Endothelial cell of umbilical vein (primary cell): ENCODE data around the gene GABRQ. TPM values are rescaled to one million over a fixed set of nuclear protein-coding genes. Genes with fewer than 3 reads are reported as not detected.

Experiments used
- BruUV-seq: library from RNA; stranded (reverse); fragments of 400-500 nt; replicated peaks from 2 replicates; lab custom pipeline; 2021; lab: Mats Ljungman, UMichigan
- CTCF ChIA-PET: fragments of 300-600, 350-600 bp; sonication (Branson Sonifier 250); formaldehyde crosslinking; loops from one replicate; lab custom pipeline; 2021; ENCODE audit warnings: antibody characterized with exemption, inconsistent platforms; lab: Charles Lee
- POLR2A ChIA-PET: fragments of 300-600, 350-600 bp; sonication (Branson Sonifier 250); formaldehyde crosslinking; loops from one replicate; lab custom pipeline; 2021; ENCODE audit warnings: antibody characterized with exemption, inconsistent platforms; lab: Charles Lee
- DNase-seq: peaks from one replicate; pipeline ENCODE4 v3.0.0-alpha.2; 2011; ENCODE audit warnings: low read depth, low spot score
- FAIRE-seq: peaks from 2 replicates; lab custom pipeline; 2011; peaks lifted over from hg19 to GRCh38; lab: Jason Lieb, UNC
- H2AFZ ChIP-seq: 2 replicates; pipeline ENCODE4 v1.6.0; 2012; ENCODE audit warnings: low read depth, low read length, control low read depth, inconsistent platforms
- H3K27ac ChIP-seq: 2 replicates; pipeline ENCODE4 v1.5.1; 2011; ENCODE audit warnings: low read depth, mild to moderate bottlenecking, control low read depth, low read length, moderate library complexity; ENCODE audit not compliant: insufficient read depth
- H3K27me3 ChIP-seq, 2 experiments: 2 replicates each; pipeline versions ENCODE4 v1.6.0 to v1.6.1; 2011; ENCODE audit warnings: low read length in 2 of 2, mixed read lengths in 1 of 2; ENCODE audit not compliant: control insufficient read depth in 2 of 2, insufficient read depth in 2 of 2
- H3K36me3 ChIP-seq, 2 experiments: 2 replicates in 1 of 2; 3 replicates in 1 of 2; pipeline ENCODE4 v1.5.1; 2011; ENCODE audit warnings: low read length in 2 of 2, mild to moderate bottlenecking in 1 of 2, moderate library complexity in 1 of 2; ENCODE audit not compliant: control insufficient read depth in 2 of 2, insufficient read depth in 2 of 2; ENCODE audit errors: extremely low read depth in 1 of 2
- H3K4me1 ChIP-seq: 3 replicates; pipeline ENCODE4 v1.5.1; 2011; ENCODE audit warnings: mild to moderate bottlenecking, low read length; ENCODE audit not compliant: control insufficient read depth, insufficient read depth; ENCODE audit errors: extremely low read depth
- H3K4me2 ChIP-seq: 2 replicates; pipeline ENCODE4 v1.6.1; 2011; ENCODE audit warnings: low read length, control low read depth, mixed read lengths; ENCODE audit not compliant: insufficient read depth
- H3K4me3 ChIP-seq, 3 experiments: fragments of 200-600 bp in 1 of 3; sonication (generic), shearing (Covaris generic) in 1 of 3; replicated peaks in 1 of 3; 2 replicates each; pipeline ENCODE4 v1.5.1; 2011 to 2016; ENCODE audit warnings: control low read depth in 3 of 3, low read length in 3 of 3, mild to moderate bottlenecking in 2 of 3, inconsistent platforms in 1 of 3, low read depth in 1 of 3, moderate library complexity in 1 of 3; ENCODE audit not compliant: insufficient read depth in 1 of 3
- H3K79me2 ChIP-seq: 2 replicates; pipeline ENCODE4 v1.6.0; 2012; ENCODE audit warnings: low read length, inconsistent platforms; ENCODE audit not compliant: control insufficient read depth, insufficient read depth
- H3K9ac ChIP-seq: replicated peaks from 2 replicates; pipeline ENCODE3; 2011; ENCODE audit warnings: low read length, control low read depth; ENCODE audit not compliant: insufficient read depth; ENCODE audit errors: extremely low read depth
- H3K9me1 ChIP-seq: replicated peaks from 3 replicates; pipeline ENCODE4 v1.6.0; 2011; ENCODE audit warnings: mild to moderate bottlenecking, low read length; ENCODE audit not compliant: control insufficient read depth, insufficient read depth; ENCODE audit errors: extremely low read depth
- H3K9me3 ChIP-seq: replicated peaks from 2 replicates; pipeline ENCODE4 v1.5.1; 2012; ENCODE audit warnings: low read length, inconsistent platforms; ENCODE audit not compliant: control insufficient read depth, insufficient read depth
- H4K20me1 ChIP-seq: replicated peaks from 2 replicates; pipeline ENCODE3; 2011; ENCODE audit warnings: mild to moderate bottlenecking, low read length; ENCODE audit not compliant: control insufficient read depth, insufficient read depth; ENCODE audit errors: extremely low read depth
- CTCF ChIP-seq, 2 donors: IDR thresholded peaks; 1 replicate in 1 of 2; 2 replicates in 1 of 2; pipeline ENCODE4 v1.5.1; 2011; ENCODE audit warnings: low read length in 2 of 2, mild to moderate bottlenecking in 2 of 2, moderate library complexity in 2 of 2, control low read depth in 1 of 2, inconsistent platforms in 1 of 2, low read depth in 1 of 2; ENCODE audit not compliant: insufficient read depth in 1 of 2; ENCODE audit errors: extremely low read depth in 1 of 2
- EZH2 ChIP-seq: IDR thresholded peaks from 2 replicates; pipeline ENCODE4 v1.6.1; 2012; ENCODE audit warnings: borderline replicate concordance, low read depth, mild to moderate bottlenecking, moderate library complexity, low read length, inconsistent platforms; ENCODE audit not compliant: severe bottlenecking
- FOS ChIP-seq: IDR thresholded peaks from 2 replicates; pipeline ENCODE4 v1.6.1; 2011; ENCODE audit warnings: mild to moderate bottlenecking, low read length, moderate library complexity, borderline replicate concordance; ENCODE audit not compliant: insufficient read depth
- GATA2 ChIP-seq: IDR thresholded peaks from 2 replicates; pipeline ENCODE4 v1.7.0; 2011; ENCODE audit warnings: low read depth, mild to moderate bottlenecking, moderate library complexity, mixed read lengths, low read length; ENCODE audit not compliant: insufficient read length, insufficient read depth
- JUN ChIP-seq: IDR thresholded peaks from 2 replicates; pipeline ENCODE4 v1.6.1; 2011; ENCODE audit warnings: borderline replicate concordance, low read depth; ENCODE audit not compliant: insufficient read length, insufficient read depth
- MAX ChIP-seq: IDR thresholded peaks from 2 replicates; pipeline ENCODE4 v1.6.1; 2011; ENCODE audit not compliant: insufficient read depth, insufficient read length
- MYC ChIP-seq: IDR thresholded peaks from one replicate; pipeline ENCODE4 v1.6.1; 2011; ENCODE audit warnings: mild to moderate bottlenecking, low read depth, low read length
- POLR2A ChIP-seq: IDR thresholded peaks from 2 replicates; pipeline ENCODE4 v1.6.1; 2012; ENCODE audit warnings: low read depth, mild to moderate bottlenecking, control low read depth, low read length
- POLR2AphosphoS5 ChIP-seq: IDR thresholded peaks from 2 replicates; pipeline ENCODE4 v1.6.1; 2012; ENCODE audit warnings: low read depth, mild to moderate bottlenecking, control low read depth, low read length, moderate library complexity; ENCODE audit not compliant: insufficient read depth
- dilution Hi-C: fragments of 300-500 bp; cut with MboI; formaldehyde crosslinking; loops from one replicate; pipeline ENCODE4 v1.15.0; 2019; ENCODE audit warnings: low sequenced_read_pairs; ENCODE audit not compliant: extremely low pct_ligation_motif_present
- intact Hi-C: fragments of 100-400 bp; cut with micrococcal nuclease; formaldehyde crosslinking; loops from one replicate; pipeline ENCODE4 v1.10.0; 2022
- polyA plus RNA-seq, 4 experiments: library from polyadenylated mRNA; depleted of rRNA in 3 of 4; stranded (reverse) in 3 of 4; unstranded in 1 of 4; fragments of >200 nt; gene quantifications; 2 replicates each; pipeline versions ENCODE4 v1.2.1 to v1.2.3, GENCODE V29; 2011 to 2012; ENCODE audit warnings: missing spikeins in 1 of 4
- total RNA-seq: library from RNA; stranded (reverse); gene quantifications from 2 replicates; pipeline ENCODE4 v1.2.3, GENCODE V29; 2021

Gene GABRQ
- total and polyA plus RNA-seq, 2 donors (not counting 3 experiments of a cell fraction or from before 2014, with no cell fraction given) = 0.01 TPM; not detected in 1

GRCh38 chrX:152663086-152663485 is 25.4 kb downstream of the GABRQ start:
- H3K9me1 ChIP-seq = no peaks in the 10 kb centered on the region
- H4K20me1 ChIP-seq = no peaks in the 10 kb centered on the region
- no peaks in the 10 kb centered on the region for H3K36me3 ChIP-seq
- no TSS peak for BruUV-seq
- H3K9ac ChIP-seq = no peak overlapping the region
- intact Hi-C loops = no loop called here
- dilution Hi-C loops = no loop called here
- no peaks in the 10 kb centered on the region for H3K9me3 ChIP-seq
- H3K4me1 ChIP-seq = no peaks in the 10 kb centered on the region
- ChIA-PET POLR2A (no interaction called here), CTCF (no interaction called here)
- H3K27me3 ChIP-seq = no peaks in the 10 kb centered on the region
- no peak overlapping the region for H3K4me3 ChIP-seq
- no peak for DNase-seq
- H3K79me2 ChIP-seq = no peaks in the 10 kb centered on the region
- TF ChIP-seq POLR2AphosphoS5 (no peak), GATA2 (no peak), EZH2 (no peak), POLR2A (no peak), MAX (no peak), FOS (no peak), CTCF (IDR thresholded peaks at IDR 0.05; ENCODE audit: extremely low read depth in 1 of 2, insufficient read depth in 1 of 2, low read depth in 1 of 2, low read length in 2 of 2) (no peak), JUN (no peak), MYC (no peak)
- H2AFZ ChIP-seq = no peak overlapping the region
- H3K27ac ChIP-seq = no peak overlapping the region
- no peak for FAIRE-seq
- no peak overlapping the region for H3K4me2 ChIP-seq
